HepG2 (cell line): ENCODE results near the gene SYTL5. TPM values are rescaled to one million over a fixed set of nuclear protein-coding genes. Genes with fewer than 3 reads are reported as not detected.

Source experiments
- ATAC-seq: fragments of 200-7000 bp; cut with Tn5 transposase; 3 replicates; pipeline ENCODE4 v1.9.1; 2020; ENCODE audit warnings: mild to moderate bottlenecking, moderate library complexity
- BruUV-seq: library from RNA; stranded (reverse); fragments of 400-500 nt; replicated peaks from 2 replicates; lab custom pipeline; 2021; lab: Mats Ljungman, UMichigan
- CTCF ChIA-PET: fragments of 300-600 bp; formaldehyde crosslinking; extraction: SDS; loops from one replicate; lab custom pipeline; 2021; ENCODE audit warnings: low total read pairs, inconsistent platforms, low intra/inter-chr PET ratio; lab: Yijun Ruan, JAX
- POLR2A ChIA-PET: fragments of 350-600 bp; sonication (Branson Sonifier 250); formaldehyde crosslinking; loops from one replicate; lab custom pipeline; 2020; ENCODE audit warnings: antibody characterized with exemption, inconsistent platforms; lab: Yijun Ruan, JAX
- DNase-seq: peaks from one replicate; pipeline ENCODE4 v3.0.0-alpha.2; 2015; ENCODE audit warnings: low spot score
- FAIRE-seq: peaks from 3 replicates; lab custom pipeline; 2011; peaks lifted over from hg19 to GRCh38; lab: Jason Lieb, UNC
- H2AFZ ChIP-seq: one replicate; pipeline ENCODE4 v1.6.1; 2011; ENCODE audit warnings: low read length, inconsistent platforms
- H3K27ac ChIP-seq: fragments of 300-600 bp; 3 replicates; pipeline ENCODE4 v1.8.0; 2011; ENCODE audit warnings: mixed run types, mild to moderate bottlenecking, mixed read lengths, low read length, inconsistent platforms; ENCODE audit not compliant: insufficient read depth; ENCODE audit errors: extremely low read length
- H3K27me3 ChIP-seq, 2 experiments: fragments of 200-600 bp in 1 of 2; 2 replicates in 1 of 2; 3 replicates in 1 of 2; pipeline versions ENCODE4 v1.6.0 to v1.8.0; 2011; ENCODE audit warnings: low read length in 2 of 2, mild to moderate bottlenecking in 2 of 2, moderate library complexity in 2 of 2, inconsistent platforms in 1 of 2; ENCODE audit not compliant: insufficient read depth in 2 of 2, control insufficient read depth in 1 of 2
- H3K36me3 ChIP-seq, 2 experiments: fragments of 200-600 bp in 1 of 2; replicated peaks in 1 of 2; 2 replicates in 1 of 2; 3 replicates in 1 of 2; pipeline versions ENCODE4 v1.5.1 to v1.8.0; 2011; ENCODE audit warnings: low read length in 2 of 2, inconsistent platforms in 1 of 2; ENCODE audit not compliant: insufficient read depth in 2 of 2, control insufficient read depth in 1 of 2
- H3K4me1 ChIP-seq: 2 replicates; pipeline ENCODE4 v1.5.1; 2012; ENCODE audit warnings: low read length, inconsistent platforms; ENCODE audit not compliant: insufficient read depth
- H3K4me2 ChIP-seq: 2 replicates; pipeline ENCODE4 v1.6.0; 2011; ENCODE audit warnings: low read depth, low read length, inconsistent platforms
- H3K4me3 ChIP-seq, 3 experiments: fragments of 200-600 bp in 1 of 3; sonication (generic), shearing (Covaris generic) in 1 of 3; replicated peaks in 1 of 3; 2 replicates each; pipeline ENCODE4 v1.5.1; 2011 to 2016; ENCODE audit warnings: low read length in 3 of 3, inconsistent platforms in 2 of 3, low read depth in 2 of 3, mild to moderate bottlenecking in 2 of 3, control low read depth in 1 of 3, mixed read lengths in 1 of 3; ENCODE audit not compliant: insufficient read depth in 1 of 3
- H3K79me2 ChIP-seq: one replicate; pipeline ENCODE4 v1.6.1; 2011; ENCODE audit warnings: low read length, inconsistent platforms; ENCODE audit not compliant: insufficient read depth
- H3K9ac ChIP-seq: 2 replicates; pipeline ENCODE4 v1.6.0; 2011; ENCODE audit warnings: mild to moderate bottlenecking, low read depth, low read length, inconsistent platforms; ENCODE audit not compliant: insufficient read depth
- H3K9me3 ChIP-seq: 2 replicates; pipeline ENCODE4 v1.5.1; 2012; ENCODE audit warnings: mild to moderate bottlenecking, low read length
- H4K20me1 ChIP-seq: 2 replicates; pipeline ENCODE4 v1.6.0; 2011; ENCODE audit warnings: inconsistent platforms, mild to moderate bottlenecking, low read length, moderate library complexity; ENCODE audit not compliant: insufficient read depth
- EEA1 ChIP-seq: sonication (generic); formaldehyde crosslinking; IDR thresholded peaks from 2 replicates; pipeline ENCODE4 v1.5.1; 2020; ENCODE audit warnings: mild to moderate bottlenecking, missing genetic modification reagents, borderline replicate concordance
- GFI1 ChIP-seq: sonication (generic); formaldehyde crosslinking; IDR thresholded peaks from 2 replicates; pipeline ENCODE4 v1.5.0; 2020; ENCODE audit warnings: missing genetic modification reagents, mild to moderate bottlenecking, borderline replicate concordance
- HMGA1 ChIP-seq: sonication (generic); formaldehyde crosslinking; conservative IDR thresholded peaks from 2 replicates; pipeline ENCODE4 v1.4.0; 2020; ENCODE audit warnings: missing genetic modification reagents
- KMT2A ChIP-seq: sonication (generic); formaldehyde crosslinking; IDR thresholded peaks from 2 replicates; pipeline ENCODE4 v1.4.0; 2020; ENCODE audit warnings: missing genetic modification reagents
- RBM22 ChIP-seq: fragments of 200-400 bp; formaldehyde crosslinking; optimal IDR thresholded peaks from 2 replicates; pipeline ENCODE3; 2017; ENCODE audit warnings: mild to moderate bottlenecking, low read length, moderate library complexity
- ZNF34 ChIP-seq: sonication (generic); formaldehyde crosslinking; IDR thresholded peaks from 2 replicates; pipeline ENCODE4 v1.4.0; 2020; ENCODE audit warnings: mild to moderate bottlenecking, missing genetic modification reagents, borderline replicate concordance
- ZNF639 ChIP-seq: conservative IDR thresholded peaks from 2 replicates; pipeline ENCODE4 v1.6.1; 2018; ENCODE audit warnings: missing genetic modification reagents
- WGBS: methylation state at CpG from one replicate; pipeline ENCODE4 v1.1.6; 2017; ENCODE audit warnings: low lambda C conversion rate; 5-methylcytosine and 5-hydroxymethylcytosine counted together
- in situ Hi-C: cut with HindIII; loops from 2 replicates; pipeline ENCODE4 v1.10.0; 2017; ENCODE audit warnings: low pct_unique_long_range_greater_than_20kb; ENCODE audit not compliant: extremely low pct_ligation_motif_present
- intact Hi-C: fragments of 100-400 bp; cut with micrococcal nuclease; formaldehyde crosslinking; loops from one replicate; pipeline ENCODE4 v1.10.0; 2022; ENCODE audit not compliant: unreplicated experiment
- polyA plus RNA-seq, 8 experiments: library from polyadenylated mRNA; depleted of rRNA in 3 of 8; stranded (reverse) in 7 of 8; unstranded in 1 of 8; fragments of >200 nt; fragmentation: Illumina TruSeq in 4 of 8; extraction: Trizol in 4 of 8; gene quantifications; 2 replicates each; pipeline versions ENCODE4 v1.2.1 to v1.2.3, GENCODE V29; 2011 to 2016; ENCODE audit warnings: low read depth in 4 of 8, missing spikeins in 1 of 8, mixed read lengths in 1 of 8; ENCODE audit not compliant: insufficient read depth in 1 of 8
- total RNA-seq, 5 experiments: library from RNA; depleted of rRNA; stranded (reverse); fragments of >200 nt; fragmentation: Illumina TruSeq; extraction: Trizol; gene quantifications; 2 replicates each; pipeline ENCODE4 v1.2.3, GENCODE V29; 2016; ENCODE audit warnings: low read depth in 1 of 5
- TF ChIP-seq, protein P1 (sequence below): sonication (generic); formaldehyde crosslinking; IDR thresholded peaks from 2 replicates; pipeline ENCODE4 v1.4.0; 2020; ENCODE audit warnings: missing genetic modification reagents

SYTL5 gene
- total and polyA plus RNA-seq, 2 of the 13 experiments (the other 11 are each of a cell fraction or from before 2014, with no cell fraction given) = not detected

- ATAC-seq (no peak), FAIRE-seq (no peak), DNase-seq (peak; percentile 0)
- H3K36me3 ChIP-seq = no peaks in the 10 kb centered on the region
- H3K4me3 ChIP-seq = no peak overlapping the region
- no peak overlapping the region for H3K9ac ChIP-seq
- no peaks in the 10 kb centered on the region for H3K79me2 ChIP-seq
- no TSS peak for BruUV-seq
- no peaks in the 10 kb centered on the region for H3K27me3 ChIP-seq
- no peaks in the 10 kb centered on the region for H3K4me1 ChIP-seq
- TF ChIP-seq ZNF34 (CRISPR knock-in tag) (no peak), KMT2A (CRISPR knock-in tag) (no peak), RBM22 (no peak), ZNF639 (CRISPR knock-in tag) (no peak), GFI1 (CRISPR knock-in tag) (no peak), EEA1 (CRISPR knock-in tag) (no peak), HMGA1 (CRISPR knock-in tag) (no peak)
- TF ChIP-seq, protein P1, sequence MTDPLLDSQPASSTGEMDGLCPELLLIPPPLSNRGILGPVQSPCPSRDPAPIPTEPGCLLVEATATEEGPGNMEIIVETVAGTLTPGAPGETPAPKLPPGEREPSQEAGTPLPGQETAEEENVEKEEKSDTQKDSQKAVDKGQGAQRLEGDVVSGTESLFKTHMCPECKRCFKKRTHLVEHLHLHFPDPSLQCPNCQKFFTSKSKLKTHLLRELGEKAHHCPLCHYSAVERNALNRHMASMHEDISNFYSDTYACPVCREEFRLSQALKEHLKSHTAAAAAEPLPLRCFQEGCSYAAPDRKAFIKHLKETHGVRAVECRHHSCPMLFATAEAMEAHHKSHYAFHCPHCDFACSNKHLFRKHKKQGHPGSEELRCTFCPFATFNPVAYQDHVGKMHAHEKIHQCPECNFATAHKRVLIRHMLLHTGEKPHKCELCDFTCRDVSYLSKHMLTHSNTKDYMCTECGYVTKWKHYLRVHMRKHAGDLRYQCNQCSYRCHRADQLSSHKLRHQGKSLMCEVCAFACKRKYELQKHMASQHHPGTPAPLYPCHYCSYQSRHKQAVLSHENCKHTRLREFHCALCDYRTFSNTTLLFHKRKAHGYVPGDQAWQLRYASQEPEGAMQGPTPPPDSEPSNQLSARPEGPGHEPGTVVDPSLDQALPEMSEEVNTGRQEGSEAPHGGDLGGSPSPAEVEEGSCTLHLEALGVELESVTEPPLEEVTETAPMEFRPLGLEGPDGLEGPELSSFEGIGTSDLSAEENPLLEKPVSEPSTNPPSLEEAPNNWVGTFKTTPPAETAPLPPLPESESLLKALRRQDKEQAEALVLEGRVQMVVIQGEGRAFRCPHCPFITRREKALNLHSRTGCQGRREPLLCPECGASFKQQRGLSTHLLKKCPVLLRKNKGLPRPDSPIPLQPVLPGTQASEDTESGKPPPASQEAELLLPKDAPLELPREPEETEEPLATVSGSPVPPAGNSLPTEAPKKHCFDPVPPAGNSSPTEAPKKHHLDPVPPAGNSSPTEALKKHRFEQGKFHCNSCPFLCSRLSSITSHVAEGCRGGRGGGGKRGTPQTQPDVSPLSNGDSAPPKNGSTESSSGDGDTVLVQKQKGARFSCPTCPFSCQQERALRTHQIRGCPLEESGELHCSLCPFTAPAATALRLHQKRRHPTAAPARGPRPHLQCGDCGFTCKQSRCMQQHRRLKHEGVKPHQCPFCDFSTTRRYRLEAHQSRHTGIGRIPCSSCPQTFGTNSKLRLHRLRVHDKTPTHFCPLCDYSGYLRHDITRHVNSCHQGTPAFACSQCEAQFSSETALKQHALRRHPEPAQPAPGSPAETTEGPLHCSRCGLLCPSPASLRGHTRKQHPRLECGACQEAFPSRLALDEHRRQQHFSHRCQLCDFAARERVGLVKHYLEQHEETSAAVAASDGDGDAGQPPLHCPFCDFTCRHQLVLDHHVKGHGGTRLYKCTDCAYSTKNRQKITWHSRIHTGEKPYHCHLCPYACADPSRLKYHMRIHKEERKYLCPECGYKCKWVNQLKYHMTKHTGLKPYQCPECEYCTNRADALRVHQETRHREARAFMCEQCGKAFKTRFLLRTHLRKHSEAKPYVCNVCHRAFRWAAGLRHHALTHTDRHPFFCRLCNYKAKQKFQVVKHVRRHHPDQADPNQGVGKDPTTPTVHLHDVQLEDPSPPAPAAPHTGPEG (CRISPR knock-in tag) = no peak
- WGBS = 2% methylated on average over 3 of the region's 3 CpGs
- intact Hi-C loops = no loop called here
- H3K27ac ChIP-seq = no peak overlapping the region
- no peaks in the 10 kb centered on the region for H4K20me1 ChIP-seq
- ChIA-PET POLR2A (no interaction called here), CTCF (no interaction called here)
- H3K9me3 ChIP-seq = no peaks in the 10 kb centered on the region
- H2AFZ ChIP-seq = no peak overlapping the region
- H3K4me2 ChIP-seq = no peak overlapping the region
- in situ Hi-C loops = no loop called here
Observed at GRCh38 chrX:38041237-38041636, 34.9 kb downstream of the SYTL5 start.
